GM19023 (cell line): Measurements from ENCODE around the gene CCSAP.

ENCODE experiments used
- ATAC-seq: cut with Tn5 transposase; IDR thresholded peaks from one replicate; pipeline ENCODE4 v1.9.1; 2021; ENCODE audit warnings: mild to moderate bottlenecking, moderate library complexity; ENCODE audit not compliant: unreplicated experiment

The CCSAP gene

GRCh38 chr1:229326601-229327000 lies 16.2 kb downstream of the CCSAP start:
- ATAC-seq: no peak

GRCh38 chr1:229325853-229326487 lies 16.9 kb downstream of the CCSAP start:
- ATAC-seq: no peak

- ATAC-seq: no peak
Observed at GRCh38 chr1:229325401-229325800, 17.4 kb downstream of the CCSAP start.

GRCh38 chr1:229323885-229324553 lies 18.8 kb downstream of the CCSAP start:
- no peak for ATAC-seq

GRCh38 chr1:229323201-229323600 lies 19.6 kb downstream of the CCSAP start:
- ATAC-seq: no peak

GRCh38 chr1:229319487-229319886 lies 23.4 kb downstream of the CCSAP start:
- ATAC-seq: no peak

- ATAC-seq: no peak
Observed at GRCh38 chr1:229318056-229318455, 24.8 kb downstream of the CCSAP start.

- no peak for ATAC-seq
Observed at GRCh38 chr1:229316166-229316565, 26.7 kb downstream of the CCSAP start.

GRCh38 chr1:229310833-229311232 lies 32.0 kb downstream of the CCSAP start:
- ATAC-seq: no peak

GRCh38 chr1:229309684-229310083 lies 33.2 kb downstream of the CCSAP start:
- no peak for ATAC-seq

- no peak for ATAC-seq
Observed at GRCh38 chr1:229309074-229309473, 33.8 kb downstream of the CCSAP start.

- no peak for ATAC-seq
Observed at GRCh38 chr1:229305392-229305791, 37.5 kb downstream of the CCSAP start.

GRCh38 chr1:229303855-229304254 lies 39.0 kb downstream of the CCSAP start:
- ATAC-seq: no peak

- ATAC-seq: no peak
Observed at GRCh38 chr1:229302740-229303139, 40.1 kb downstream of the CCSAP start.

- no peak for ATAC-seq
Observed at GRCh38 chr1:229300099-229300757, 42.6 kb downstream of the CCSAP start.

GRCh38 chr1:229298887-229299503 lies 43.9 kb downstream of the CCSAP start:
- ATAC-seq: no peak

- ATAC-seq: no peak
Observed at GRCh38 chr1:229298420-229298819, 44.4 kb downstream of the CCSAP start.

- no peak for ATAC-seq
Observed at GRCh38 chr1:229297746-229298145, 45.1 kb downstream of the CCSAP start.

- no peak for ATAC-seq
Observed at GRCh38 chr1:229296541-229296941, 46.3 kb downstream of the CCSAP start.

GRCh38 chr1:229295745-229296144 lies 47.1 kb downstream of the CCSAP start:
- ATAC-seq: no peak

- ATAC-seq: no peak
Observed at GRCh38 chr1:229293528-229294204, 49.2 kb downstream of the CCSAP start.
